HCT116 (cell line): ENCODE measurements around the gene TMEM165. TPM values are rescaled to one million over a fixed set of nuclear protein-coding genes. Genes with fewer than 3 reads are reported as not detected.
A peak's percentile ranks its signal among the peaks of the same experiment; 100 is the strongest.

ENCODE experiments used
- ATAC-seq: fragments of 200-7000 bp; cut with Tn5 transposase; 2 replicates; pipeline ENCODE4 v1.9.1; 2020; ENCODE audit warnings: mild to moderate bottlenecking, moderate library complexity
- BruUV-seq: library from RNA; stranded (reverse); fragments of 400-500 nt; replicated peaks from 2 replicates; lab custom pipeline; 2021; lab: Mats Ljungman, UMichigan
- CTCF ChIA-PET: fragments of 300-600 bp; sonication (Branson Sonifier 250); formaldehyde crosslinking; loops from one replicate; lab custom pipeline; 2021; ENCODE audit warnings: antibody characterized with exemption; lab: Charles Lee
- POLR2A ChIA-PET: fragments of 300-600, 350-600 bp; sonication (Branson Sonifier 250); formaldehyde crosslinking; loops from one replicate; lab custom pipeline; 2021; ENCODE audit warnings: antibody characterized with exemption; lab: Charles Lee
- RAD21 ChIA-PET, 2 experiments: fragments of 300-600 bp; sonication (Branson Sonifier 250); formaldehyde crosslinking; loops; one replicate each; lab custom pipeline; 2023; ENCODE audit warnings: low total read pairs in 2 of 2; ENCODE audit not compliant: uncharacterized antibody in 2 of 2, unreplicated experiment in 2 of 2, low non-redundant PET in 1 of 2; lab: Charles Lee
- DNase-seq: peaks from one replicate; pipeline ENCODE4 v3.0.0-alpha.2; 2010; ENCODE audit warnings: low read depth, low spot score
- H2AFZ ChIP-seq: fragments of 200-600 bp; shearing (Covaris generic), sonication (generic); 2 replicates; pipeline ENCODE4 v1.6.1; 2017; ENCODE audit warnings: low read depth, mixed run types, mixed read lengths, antibody characterized with exemption, low read length; ENCODE audit not compliant: poor library complexity, severe bottlenecking
- H3K27ac ChIP-seq: 2 replicates; pipeline ENCODE4 v1.5.1; 2012; ENCODE audit warnings: low read depth, low read length
- H3K27me3 ChIP-seq: fragments of 200-600 bp; sonication (generic); 2 replicates; pipeline ENCODE4 v1.6.1; 2016; ENCODE audit warnings: mixed run types, low read length, mixed read lengths; ENCODE audit not compliant: insufficient read depth
- H3K36me3 ChIP-seq, 2 experiments: fragments of 200-500 bp in 1 of 2; fragments of 200-600 bp in 1 of 2; sonication (Bioruptor generic) in 1 of 2; sonication (generic) in 1 of 2; 2 replicates each; pipeline versions ENCODE4 v1.5.1 to v1.6.1; 2014 to 2016; ENCODE audit warnings: low read length in 2 of 2, inconsistent platforms in 1 of 2, mixed read lengths in 1 of 2, mixed run types in 1 of 2; ENCODE audit not compliant: insufficient read depth in 2 of 2, control insufficient read depth in 1 of 2
- H3K4me1 ChIP-seq, 2 experiments: fragments of 200-600 bp in 1 of 2; sonication (generic) in 1 of 2; 2 replicates each; pipeline versions ENCODE4 v1.5.1 to v1.6.1; 2012 to 2017; ENCODE audit warnings: low read length in 2 of 2, inconsistent platforms in 1 of 2, mild to moderate bottlenecking in 1 of 2, mixed read lengths in 1 of 2, mixed run types in 1 of 2, moderate library complexity in 1 of 2; ENCODE audit not compliant: insufficient read depth in 2 of 2, control insufficient read depth in 1 of 2
- H3K4me2 ChIP-seq: fragments of 200-600 bp; sonication (generic); 2 replicates; pipeline ENCODE4 v1.6.1; 2017; ENCODE audit warnings: mixed run types, low read length, mixed read lengths
- H3K4me3 ChIP-seq, 2 experiments: fragments of 200-600 bp in 1 of 2; sonication (generic) in 1 of 2; replicated peaks in 1 of 2; 2 replicates each; pipeline ENCODE4 v1.5.1; 2011 to 2016; ENCODE audit warnings: low read length in 2 of 2, control low read depth in 1 of 2, low read depth in 1 of 2, mild to moderate bottlenecking in 1 of 2, mixed read lengths in 1 of 2, mixed run types in 1 of 2
- H3K79me2 ChIP-seq: fragments of 200-600 bp; sonication (generic); 2 replicates; pipeline ENCODE4 v1.6.1; 2017; ENCODE audit warnings: mild to moderate bottlenecking, mixed run types, low read length, moderate library complexity, mixed read lengths; ENCODE audit not compliant: insufficient read depth
- H3K9ac ChIP-seq: fragments of 200-600 bp; sonication (generic); 2 replicates; pipeline ENCODE4 v1.6.1; 2016; ENCODE audit warnings: low read length, mixed read lengths
- H3K9me2 ChIP-seq: fragments of 200-600 bp; sonication (generic), shearing (Covaris generic); 2 replicates; pipeline ENCODE4 v1.6.1; 2017; ENCODE audit warnings: mixed run types, mild to moderate bottlenecking, moderate library complexity; ENCODE audit not compliant: insufficient read depth
- H3K9me3 ChIP-seq, 2 experiments: fragments of 200-500 bp in 1 of 2; fragments of 200-600 bp in 1 of 2; sonication (Bioruptor generic) in 1 of 2; sonication (generic) in 1 of 2; 2 replicates each; pipeline ENCODE4 v1.6.1; 2014 to 2017; ENCODE audit warnings: low read length in 2 of 2, mixed read lengths in 2 of 2, inconsistent platforms in 1 of 2, low read depth in 1 of 2, mild to moderate bottlenecking in 1 of 2, mixed run types in 1 of 2, moderate library complexity in 1 of 2; ENCODE audit not compliant: control insufficient read depth in 1 of 2, insufficient read depth in 1 of 2
- H4K20me1 ChIP-seq: fragments of 200-600 bp; sonication (generic), shearing (Covaris generic); 2 replicates; pipeline ENCODE4 v1.6.1; 2017; ENCODE audit warnings: mixed run types, mild to moderate bottlenecking, moderate library complexity; ENCODE audit not compliant: insufficient read depth
- CEBPB ChIP-seq: IDR thresholded peaks from 2 replicates; pipeline ENCODE4 v1.6.1; 2012; ENCODE audit warnings: low read depth
- EGR1 ChIP-seq: IDR thresholded peaks from 2 replicates; pipeline ENCODE4 v1.6.1; 2012; ENCODE audit warnings: low read depth
- ELF1 ChIP-seq: IDR thresholded peaks from 2 replicates; pipeline ENCODE4 v1.6.1; 2012; ENCODE audit warnings: low read depth, borderline replicate concordance
- EZH2phosphoT487 ChIP-seq: fragments of 200-600 bp; IDR thresholded peaks from 2 replicates; pipeline ENCODE4 v1.6.1; 2018; ENCODE audit warnings: antibody characterized with exemption, borderline replicate concordance
- JUND ChIP-seq: IDR thresholded peaks from 2 replicates; pipeline ENCODE4 v1.6.1; 2012
- POLR2A ChIP-seq: IDR thresholded peaks from 2 replicates; pipeline ENCODE4 v1.7.0; 2011; ENCODE audit warnings: borderline replicate concordance; ENCODE audit not compliant: insufficient read depth, insufficient read length; ENCODE audit errors: extremely low read depth
- SIN3A ChIP-seq: IDR thresholded peaks from 2 replicates; pipeline ENCODE4 v1.6.1; 2012; ENCODE audit warnings: low read depth
- SP1 ChIP-seq: IDR thresholded peaks from 2 replicates; pipeline ENCODE4 v1.6.1; 2012; ENCODE audit warnings: low read depth
- SRF ChIP-seq: IDR thresholded peaks from 2 replicates; pipeline ENCODE4 v1.6.1; 2012; ENCODE audit warnings: low read depth
- YY1 ChIP-seq: IDR thresholded peaks from 2 replicates; pipeline ENCODE4 v1.6.1; 2011; ENCODE audit warnings: low read length, low read depth, moderate library complexity, mild to moderate bottlenecking; ENCODE audit not compliant: insufficient replicate concordance; ENCODE audit errors: extremely low read depth
- ZFX ChIP-seq: fragments of 450-650 bp; IDR thresholded peaks from 2 replicates; pipeline ENCODE4 v1.6.1; 2017
- ZNF274 ChIP-seq: fragments of 200-500 bp; sonication (Bioruptor generic); IDR thresholded peaks from 2 replicates; pipeline ENCODE4 v1.6.1; 2014; ENCODE audit warnings: mild to moderate bottlenecking, low read depth, low read length, inconsistent platforms
- intact Hi-C: fragments of 100-400 bp; cut with micrococcal nuclease; formaldehyde crosslinking; loops from 2 replicates; pipeline ENCODE4 v1.10.0; 2022
- total RNA-seq: library from RNA; stranded (reverse); gene quantifications from one replicate; pipeline ENCODE4 v1.2.1, GENCODE V29; 2021; ENCODE audit not compliant: unreplicated experiment
- TF ChIP-seq, protein P1 (sequence below): IDR thresholded peaks from 2 replicates; pipeline ENCODE4 v1.6.1; 2012; ENCODE audit warnings: low read depth
- TF ChIP-seq, protein P2 (sequence below), 3 experiments: fragments of 200-600 bp in 1 of 3; sonication (generic) in 1 of 3; IDR thresholded peaks in 2 of 3; conservative IDR thresholded peaks in 1 of 3; 2 replicates each; pipeline ENCODE4 v1.5.1; 2012 to 2017; ENCODE audit warnings: low read depth in 2 of 3, low read length in 2 of 3, antibody characterized with exemption in 1 of 3, borderline replicate concordance in 1 of 3, control low read depth in 1 of 3, mild to moderate bottlenecking in 1 of 3, mixed read lengths in 1 of 3, mixed run types in 1 of 3, moderate library complexity in 1 of 3; ENCODE audit not compliant: insufficient read depth in 1 of 3
- TF ChIP-seq, protein P3 (sequence below): IDR thresholded peaks from 2 replicates; pipeline ENCODE4 v1.6.1; 2012
- TF ChIP-seq, protein P4 (sequence below): IDR thresholded peaks from 2 replicates; pipeline ENCODE4 v1.6.1; 2012

Gene TMEM165
- total RNA-seq, 1 experiment from 2014 or later, result 60.7 TPM

- Histone ChIP-seq H3K9ac (peak overlapping the region; percentile 92), H3K4me2 (peak overlapping the region; percentile 77), H4K20me1 (peaks cover 24% of the 10 kb centered on the region; the same call in 1 of the 2 replicates), H2AFZ (no peak overlapping the region), H3K27ac (peak overlapping the region; percentile 90), H3K9me3 (no peaks in the 10 kb centered on the region), H3K36me3 (peaks cover 9 to 18% of the 10 kb centered on the region in 2 experiments), H3K4me3 (peak overlapping the region; percentile 80 to 92), H3K4me1 (peaks cover 18 to 29% of the 10 kb centered on the region in 2 experiments), H3K79me2 (peaks cover 60% of the 10 kb centered on the region), H3K27me3 (no peaks in the 10 kb centered on the region), H3K9me2 (no peaks in the 10 kb centered on the region)
- ATAC-seq (no peak), DNase-seq (no peak)
- RAD21 ChIA-PET, result no interaction called here
- TF ChIP-seq EGR1, result no peak
- no peak for TF ChIP-seq SP1
- no peak for TF ChIP-seq POLR2A
- no peak for TF ChIP-seq ELF1
- no peak for TF ChIP-seq SIN3A
- no peak for TF ChIP-seq EZH2phosphoT487
- no peak for TF ChIP-seq CEBPB
- TF ChIP-seq, protein P1, sequence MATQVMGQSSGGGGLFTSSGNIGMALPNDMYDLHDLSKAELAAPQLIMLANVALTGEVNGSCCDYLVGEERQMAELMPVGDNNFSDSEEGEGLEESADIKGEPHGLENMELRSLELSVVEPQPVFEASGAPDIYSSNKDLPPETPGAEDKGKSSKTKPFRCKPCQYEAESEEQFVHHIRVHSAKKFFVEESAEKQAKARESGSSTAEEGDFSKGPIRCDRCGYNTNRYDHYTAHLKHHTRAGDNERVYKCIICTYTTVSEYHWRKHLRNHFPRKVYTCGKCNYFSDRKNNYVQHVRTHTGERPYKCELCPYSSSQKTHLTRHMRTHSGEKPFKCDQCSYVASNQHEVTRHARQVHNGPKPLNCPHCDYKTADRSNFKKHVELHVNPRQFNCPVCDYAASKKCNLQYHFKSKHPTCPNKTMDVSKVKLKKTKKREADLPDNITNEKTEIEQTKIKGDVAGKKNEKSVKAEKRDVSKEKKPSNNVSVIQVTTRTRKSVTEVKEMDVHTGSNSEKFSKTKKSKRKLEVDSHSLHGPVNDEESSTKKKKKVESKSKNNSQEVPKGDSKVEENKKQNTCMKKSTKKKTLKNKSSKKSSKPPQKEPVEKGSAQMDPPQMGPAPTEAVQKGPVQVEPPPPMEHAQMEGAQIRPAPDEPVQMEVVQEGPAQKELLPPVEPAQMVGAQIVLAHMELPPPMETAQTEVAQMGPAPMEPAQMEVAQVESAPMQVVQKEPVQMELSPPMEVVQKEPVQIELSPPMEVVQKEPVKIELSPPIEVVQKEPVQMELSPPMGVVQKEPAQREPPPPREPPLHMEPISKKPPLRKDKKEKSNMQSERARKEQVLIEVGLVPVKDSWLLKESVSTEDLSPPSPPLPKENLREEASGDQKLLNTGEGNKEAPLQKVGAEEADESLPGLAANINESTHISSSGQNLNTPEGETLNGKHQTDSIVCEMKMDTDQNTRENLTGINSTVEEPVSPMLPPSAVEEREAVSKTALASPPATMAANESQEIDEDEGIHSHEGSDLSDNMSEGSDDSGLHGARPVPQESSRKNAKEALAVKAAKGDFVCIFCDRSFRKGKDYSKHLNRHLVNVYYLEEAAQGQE, result no peak
- TF ChIP-seq, protein P2, sequence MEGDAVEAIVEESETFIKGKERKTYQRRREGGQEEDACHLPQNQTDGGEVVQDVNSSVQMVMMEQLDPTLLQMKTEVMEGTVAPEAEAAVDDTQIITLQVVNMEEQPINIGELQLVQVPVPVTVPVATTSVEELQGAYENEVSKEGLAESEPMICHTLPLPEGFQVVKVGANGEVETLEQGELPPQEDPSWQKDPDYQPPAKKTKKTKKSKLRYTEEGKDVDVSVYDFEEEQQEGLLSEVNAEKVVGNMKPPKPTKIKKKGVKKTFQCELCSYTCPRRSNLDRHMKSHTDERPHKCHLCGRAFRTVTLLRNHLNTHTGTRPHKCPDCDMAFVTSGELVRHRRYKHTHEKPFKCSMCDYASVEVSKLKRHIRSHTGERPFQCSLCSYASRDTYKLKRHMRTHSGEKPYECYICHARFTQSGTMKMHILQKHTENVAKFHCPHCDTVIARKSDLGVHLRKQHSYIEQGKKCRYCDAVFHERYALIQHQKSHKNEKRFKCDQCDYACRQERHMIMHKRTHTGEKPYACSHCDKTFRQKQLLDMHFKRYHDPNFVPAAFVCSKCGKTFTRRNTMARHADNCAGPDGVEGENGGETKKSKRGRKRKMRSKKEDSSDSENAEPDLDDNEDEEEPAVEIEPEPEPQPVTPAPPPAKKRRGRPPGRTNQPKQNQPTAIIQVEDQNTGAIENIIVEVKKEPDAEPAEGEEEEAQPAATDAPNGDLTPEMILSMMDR (IDR thresholded peaks at IDR 0.05 in 2 of 3, conservative IDR thresholded peaks at IDR 0.05 in 1 of 3; ENCODE audit: borderline replicate concordance in 1 of 3, insufficient read depth in 1 of 3, low read depth in 2 of 3, low read length in 2 of 3), result no peak
- TF ChIP-seq JUND, result no peak
- TF ChIP-seq, protein P3, sequence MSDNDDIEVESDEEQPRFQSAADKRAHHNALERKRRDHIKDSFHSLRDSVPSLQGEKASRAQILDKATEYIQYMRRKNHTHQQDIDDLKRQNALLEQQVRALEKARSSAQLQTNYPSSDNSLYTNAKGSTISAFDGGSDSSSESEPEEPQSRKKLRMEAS, result no peak
- no peak for TF ChIP-seq ZFX
- TF ChIP-seq ZNF274, result no peak
- no peak for TF ChIP-seq SRF
- TF ChIP-seq, protein P4, sequence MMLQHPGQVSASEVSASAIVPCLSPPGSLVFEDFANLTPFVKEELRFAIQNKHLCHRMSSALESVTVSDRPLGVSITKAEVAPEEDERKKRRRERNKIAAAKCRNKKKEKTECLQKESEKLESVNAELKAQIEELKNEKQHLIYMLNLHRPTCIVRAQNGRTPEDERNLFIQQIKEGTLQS, result no peak
- TF ChIP-seq YY1, result no peak
- CTCF ChIA-PET, result no interaction called here
- intact Hi-C loops, result no loop called here
- no TSS peak for BruUV-seq
- POLR2A ChIA-PET, result no interaction called here
These were observed 2.0 kb downstream of the TMEM165 start for GRCh38 chr4:55397520-55398321.
